GM12801 (cell line): ENCODE measurements around the gene VGLL4.

Experiments used
- CTCF ChIP-seq: IDR thresholded peaks from one replicate; pipeline ENCODE4 v1.5.1; 2011; ENCODE audit warnings: control low read depth; ENCODE audit not compliant: insufficient read length; ENCODE audit errors: extremely low read depth

The VGLL4 gene

DNA sequence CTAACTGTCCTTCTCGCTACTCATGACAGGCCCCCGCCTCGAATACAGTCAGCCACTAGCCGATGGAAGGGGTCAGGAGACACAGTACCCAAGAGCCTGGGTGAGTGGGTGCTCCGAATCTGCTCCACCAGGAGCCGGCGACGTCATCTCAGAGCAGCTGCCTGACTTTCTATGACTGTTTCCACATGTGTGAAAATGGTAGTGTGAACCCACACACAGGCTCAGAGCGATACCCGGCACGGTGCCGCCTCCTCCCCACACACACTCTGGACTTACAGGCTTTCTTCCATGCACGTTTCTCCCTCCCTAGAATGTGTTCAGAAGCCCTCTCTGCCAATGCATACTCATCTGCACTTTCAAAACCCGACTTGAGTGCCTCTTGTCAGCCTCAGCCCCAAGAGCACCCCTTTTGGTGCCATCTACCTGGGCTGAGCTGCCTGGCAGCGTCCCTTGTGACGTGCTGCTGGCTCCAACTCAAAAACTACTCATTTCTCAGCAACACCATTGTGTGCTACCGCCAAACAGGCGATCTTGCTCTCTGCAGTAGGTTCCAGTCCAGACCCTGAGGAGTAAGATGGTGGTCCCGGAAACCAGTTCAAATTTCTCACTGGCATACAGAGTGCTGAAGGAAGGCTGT, 29.7 kb downstream of the VGLL4 start:
- no peak for TF ChIP-seq CTCF

DNA sequence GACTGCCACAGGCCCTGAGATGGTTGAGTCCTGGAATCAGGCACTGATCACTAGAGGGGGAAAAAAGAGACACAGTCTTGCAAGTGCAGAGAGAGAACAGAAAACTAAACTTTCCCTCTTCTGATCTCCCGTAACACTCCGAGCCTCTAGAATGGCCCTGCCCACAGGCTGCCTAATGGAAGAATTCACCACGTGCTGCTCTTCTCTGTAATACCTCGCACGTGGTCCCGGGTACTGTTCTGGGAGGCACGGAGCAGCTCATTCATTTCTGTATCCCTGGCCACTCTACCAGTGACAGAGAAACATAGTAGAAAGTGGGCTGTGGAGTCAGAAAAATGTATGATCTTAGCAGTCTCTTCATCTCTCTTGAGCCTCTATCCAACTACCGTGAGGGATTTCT, 30.4 kb downstream of the VGLL4 start:
- no peak for TF ChIP-seq CTCF

- no peak for TF ChIP-seq CTCF
Measured at GRCh38 chr3:11612515-11613188, 31.1 kb downstream of the VGLL4 start.

DNA sequence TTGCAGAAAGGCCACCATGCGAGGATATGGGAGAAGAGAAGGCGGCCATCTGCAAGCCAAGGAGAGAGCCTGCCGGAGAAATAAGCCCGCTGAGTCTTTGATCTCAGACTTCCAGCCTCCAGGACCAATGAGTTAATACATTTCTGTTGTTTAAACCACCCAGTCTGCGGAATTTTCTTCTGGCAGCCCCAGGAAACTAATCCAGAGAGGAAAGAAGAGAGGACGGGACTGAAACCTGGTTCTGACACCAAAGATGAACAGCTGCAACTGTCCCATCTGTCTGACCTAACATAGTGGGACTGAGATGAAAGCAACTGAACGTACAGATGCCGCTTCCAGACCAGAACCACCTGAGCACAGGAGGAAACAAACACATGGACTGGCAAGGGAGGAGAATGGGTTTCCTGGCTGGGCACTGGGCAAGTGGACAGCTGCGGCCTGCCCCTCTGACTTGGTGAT, 32.3 kb downstream of the VGLL4 start:
- TF ChIP-seq CTCF, result no peak

GRCh38 chr3:11610700-11611275, 32.9 kb downstream of the VGLL4 start:
- TF ChIP-seq CTCF, result no peak

DNA sequence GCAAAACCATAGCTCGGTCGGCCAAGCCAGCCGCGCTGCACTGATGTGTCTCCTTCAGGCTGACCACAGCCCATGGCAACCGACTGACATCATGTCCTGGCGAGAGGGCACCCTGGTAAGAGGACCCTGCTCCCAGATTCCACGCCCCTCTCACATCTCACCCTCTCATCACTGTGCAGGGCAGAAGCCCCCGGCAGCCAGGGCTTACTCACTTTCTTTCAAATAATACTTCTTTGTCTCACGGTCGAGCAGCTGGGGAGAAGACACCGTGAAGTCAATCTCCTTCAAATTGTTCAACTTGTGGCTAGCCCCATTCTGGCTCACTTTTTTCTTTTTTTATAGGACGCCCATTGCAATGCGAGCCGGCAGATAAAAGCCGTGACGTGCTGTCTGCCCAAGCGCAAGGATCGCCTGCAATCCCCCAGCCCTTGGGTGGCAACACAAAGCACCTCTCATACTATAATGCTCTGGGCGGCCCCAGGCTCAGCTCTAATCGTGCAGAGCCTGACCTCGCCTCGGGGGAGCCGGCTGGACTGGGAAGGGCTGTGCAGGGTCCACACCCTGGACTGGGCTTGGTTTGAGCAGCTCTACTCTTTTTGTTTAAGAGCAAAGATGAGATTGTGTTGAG, 33.6 kb downstream of the VGLL4 start:
- TF ChIP-seq CTCF, result no peak

GRCh38 chr3:11609481-11609880, 34.2 kb downstream of the VGLL4 start:
- no peak for TF ChIP-seq CTCF
